Stimulated activated effector memory CD8-positive, alpha-beta T cell treated with anti-CD3 and anti-CD28 coated beads, Interleukin-12 subunit alpha, Interleukin-12 subunit beta, amount 100 ng/mL, for 72 hours (primary cell): ENCODE data around the gene ADGRF5.

Source experiments
- ATAC-seq: fragments of 150-1000 bp; cut with Tn5 transposase; 2 replicates; pipeline ENCODE4 v1.10.0; 2021
- DNase-seq, 2 donors: peaks; one replicate each; pipeline ENCODE4 v3.0.0; 2021 to 2022; ENCODE audit warnings: low spot score in 2 of 2
- H3K27ac Mint-ChIP-seq: one replicate; pipeline ENCODE4 v1.8.0; 2022; ENCODE audit warnings: mild to moderate bottlenecking, mixed read lengths
- H3K36me3 Mint-ChIP-seq: one replicate; pipeline ENCODE4 v1.8.0; 2022; ENCODE audit warnings: mild to moderate bottlenecking, mixed read lengths
- H3K4me1 Mint-ChIP-seq: one replicate; pipeline ENCODE4 v1.8.0; 2022; ENCODE audit warnings: mixed read lengths
- H3K4me3 Mint-ChIP-seq: one replicate; pipeline ENCODE4 v1.8.0; 2022; ENCODE audit warnings: mild to moderate bottlenecking, mixed read lengths
- H3K9me3 Mint-ChIP-seq: one replicate; pipeline ENCODE4 v1.8.0; 2022; ENCODE audit warnings: mixed read lengths

The ADGRF5 gene

DNA sequence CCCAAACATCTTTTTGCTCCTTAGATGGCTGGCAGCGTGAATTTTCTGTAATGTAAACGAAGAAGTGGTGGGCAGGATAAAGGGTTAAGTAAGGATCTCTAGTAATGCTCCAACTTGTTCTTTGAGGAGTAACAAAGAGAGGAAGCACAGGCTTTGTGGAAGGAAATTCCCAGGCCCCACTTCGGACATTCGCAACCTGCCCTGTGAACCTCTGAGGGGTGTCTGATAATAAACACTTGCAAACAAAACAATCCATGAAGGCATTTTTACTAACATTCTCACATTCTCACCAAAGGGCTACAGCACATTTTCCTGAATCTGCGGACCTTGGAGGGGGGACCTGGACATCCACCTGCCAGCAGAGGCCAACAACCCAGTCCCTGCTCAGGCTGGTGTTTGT lies 25.8 kb upstream of the ADGRF5 start:
- H3K36me3 Mint-ChIP-seq: no peaks in the 10 kb centered on the region
- H3K9me3 Mint-ChIP-seq: no peaks in the 10 kb centered on the region
- DNase-seq (no peak), ATAC-seq (no peak)
- H3K27ac Mint-ChIP-seq: no peak overlapping the region
- no peak overlapping the region for H3K4me3 Mint-ChIP-seq
- H3K4me1 Mint-ChIP-seq: no peaks in the 10 kb centered on the region

DNA sequence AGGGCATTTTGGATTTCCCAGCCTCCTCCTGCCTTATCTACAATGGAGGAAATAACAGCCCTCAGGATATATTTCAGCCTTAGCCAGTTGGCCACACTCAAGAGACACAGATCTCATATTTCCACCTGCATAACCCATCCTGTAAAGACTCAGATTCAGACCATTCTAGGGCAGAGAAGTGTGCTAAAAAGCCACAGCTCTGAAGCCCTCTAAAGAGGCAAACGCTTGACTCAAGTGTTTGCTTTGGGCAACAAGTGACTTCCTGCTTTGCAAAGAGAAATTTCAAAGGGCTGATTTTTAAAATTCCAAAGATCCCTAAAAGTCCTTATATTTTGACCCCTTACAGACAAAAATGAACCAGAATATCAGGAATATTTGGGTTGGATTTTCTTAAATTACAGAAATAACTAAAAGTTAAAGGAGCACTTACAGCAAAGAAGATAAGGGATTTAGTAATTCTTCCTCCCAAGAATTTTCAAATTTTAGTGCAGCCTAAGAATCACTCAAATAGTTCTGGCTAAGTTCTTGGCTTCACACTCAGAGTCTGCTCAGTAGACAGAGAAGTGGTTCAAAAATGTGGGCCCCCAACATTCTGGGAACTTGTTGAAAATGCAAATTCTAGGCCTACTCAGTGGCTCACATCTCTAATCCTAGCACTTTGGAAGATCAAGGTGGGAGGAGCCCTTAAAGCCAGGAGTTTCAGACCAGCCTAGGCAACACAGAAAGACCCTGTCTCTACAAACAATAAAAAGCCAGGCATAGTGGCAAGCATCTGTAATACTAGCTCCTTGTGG lies 18.9 kb upstream of the ADGRF5 start:
- no peaks in the 10 kb centered on the region for H3K9me3 Mint-ChIP-seq
- H3K4me3 Mint-ChIP-seq: no peak overlapping the region
- DNase-seq (no peak), ATAC-seq (no peak)
- no peaks in the 10 kb centered on the region for H3K4me1 Mint-ChIP-seq
- no peak overlapping the region for H3K27ac Mint-ChIP-seq
- no peaks in the 10 kb centered on the region for H3K36me3 Mint-ChIP-seq

DNA sequence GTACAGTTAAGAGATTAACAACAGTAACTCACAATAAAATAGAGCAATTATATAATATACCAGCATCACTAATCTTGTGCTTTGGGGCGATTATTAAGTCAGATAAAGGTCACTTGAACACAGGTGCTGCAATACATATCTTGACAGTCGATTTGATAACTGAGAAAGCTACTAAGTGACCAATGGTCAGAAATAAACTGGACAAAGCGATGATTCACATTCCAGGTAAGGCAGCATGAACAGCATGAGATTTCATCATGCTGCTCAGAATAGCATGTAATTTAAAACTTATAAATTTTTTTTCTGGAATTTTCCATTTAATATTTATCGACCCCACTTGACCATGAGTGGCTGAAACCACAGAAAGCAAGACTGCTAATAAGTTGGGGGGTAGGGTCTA lies 15.9 kb upstream of the ADGRF5 start:
- H3K9me3 Mint-ChIP-seq: no peaks in the 10 kb centered on the region
- ATAC-seq (no peak), DNase-seq (no peak)
- H3K27ac Mint-ChIP-seq: no peak overlapping the region
- no peaks in the 10 kb centered on the region for H3K36me3 Mint-ChIP-seq
- H3K4me3 Mint-ChIP-seq: no peak overlapping the region
- no peaks in the 10 kb centered on the region for H3K4me1 Mint-ChIP-seq

DNA sequence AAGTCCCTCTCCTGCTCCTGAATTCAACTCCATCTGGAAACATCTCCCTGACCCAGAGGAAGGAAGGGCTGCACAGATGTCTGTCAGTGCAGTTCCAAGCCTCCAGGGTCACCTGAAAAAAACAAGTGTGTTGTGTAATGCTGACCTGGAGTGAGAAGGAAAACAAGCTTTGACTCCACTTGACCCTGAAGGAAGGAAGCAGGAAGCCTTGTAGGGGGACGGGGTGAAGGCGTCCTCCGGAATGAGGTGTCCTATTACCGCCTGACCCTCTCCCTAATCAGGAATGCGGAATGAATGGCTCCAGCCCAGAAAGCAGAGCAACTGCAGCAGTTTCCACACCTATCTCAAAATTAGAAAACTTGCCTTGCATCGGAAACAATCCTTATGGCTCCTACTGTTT lies 13.9 kb upstream of the ADGRF5 start:
- Mint-ChIP-seq H3K9me3 (no peaks in the 10 kb centered on the region), H3K36me3 (no peaks in the 10 kb centered on the region), H3K4me3 (no peak overlapping the region), H3K27ac (no peak overlapping the region), H3K4me1 (no peaks in the 10 kb centered on the region)
- DNase-seq (no peak), ATAC-seq (no peak)

DNA sequence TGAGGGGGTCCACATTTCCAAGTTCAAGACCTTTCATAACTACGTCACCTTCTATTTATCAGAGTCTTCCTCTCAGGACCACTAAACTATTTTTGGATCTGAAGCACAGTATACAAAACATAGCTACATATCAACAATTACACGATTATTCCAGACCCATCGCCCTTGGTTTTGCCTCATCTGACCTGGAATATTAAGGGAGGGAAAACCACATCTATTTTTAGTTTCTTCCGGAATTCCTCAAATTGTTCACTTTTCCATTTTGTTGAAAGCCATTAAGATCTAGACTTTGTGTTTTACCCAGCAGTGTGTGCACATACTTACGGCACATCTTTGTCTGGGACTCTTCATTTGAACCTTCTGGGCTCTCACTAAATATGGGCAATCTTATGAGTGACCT lies 12.0 kb upstream of the ADGRF5 start:
- Mint-ChIP-seq H3K9me3 (no peaks in the 10 kb centered on the region), H3K36me3 (no peaks in the 10 kb centered on the region), H3K4me3 (no peak overlapping the region), H3K4me1 (no peaks in the 10 kb centered on the region), H3K27ac (no peak overlapping the region)
- DNase-seq (no peak), ATAC-seq (no peak)

DNA sequence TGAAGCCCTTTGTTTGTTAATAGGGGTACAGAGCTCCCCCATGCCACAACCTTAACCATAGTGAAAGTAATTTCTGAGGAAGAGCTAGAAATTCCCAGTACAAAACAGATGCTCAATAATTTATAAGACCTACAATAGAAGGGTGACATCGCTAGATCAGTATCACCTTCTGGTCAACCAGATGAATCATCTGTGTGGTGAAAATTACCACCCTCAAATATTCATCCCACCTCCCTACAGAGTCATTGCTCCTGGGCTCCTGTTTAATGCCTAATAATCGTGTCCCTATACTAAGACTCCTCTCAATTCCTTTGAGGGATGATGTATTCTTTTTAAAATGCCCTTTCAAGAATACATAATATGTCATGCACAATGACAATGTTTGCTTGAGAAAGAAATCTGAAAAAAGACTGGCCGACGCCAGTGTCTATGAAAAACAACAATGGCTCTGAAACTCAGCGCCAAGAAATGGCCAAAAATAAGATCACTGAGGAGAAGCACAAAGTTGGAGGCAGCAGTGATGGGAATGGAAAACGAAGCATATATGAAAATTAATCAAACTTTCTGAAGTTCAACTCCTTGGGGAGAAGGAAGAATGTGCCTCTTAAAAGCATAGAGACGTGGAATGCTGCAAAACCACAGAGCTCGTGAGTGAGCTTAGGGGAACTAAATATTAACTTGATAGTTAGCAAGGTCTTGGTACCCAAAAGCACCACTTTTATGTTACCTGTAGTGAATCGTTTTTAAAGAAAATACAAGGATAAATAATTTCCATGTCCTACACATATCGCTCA lies 11.0 kb upstream of the ADGRF5 start:
- H3K4me1 Mint-ChIP-seq: no peaks in the 10 kb centered on the region
- DNase-seq: no peak
- no peak for ATAC-seq
- H3K36me3 Mint-ChIP-seq: no peaks in the 10 kb centered on the region
- no peak overlapping the region for H3K4me3 Mint-ChIP-seq
- H3K9me3 Mint-ChIP-seq: no peaks in the 10 kb centered on the region
- no peak overlapping the region for H3K27ac Mint-ChIP-seq

DNA sequence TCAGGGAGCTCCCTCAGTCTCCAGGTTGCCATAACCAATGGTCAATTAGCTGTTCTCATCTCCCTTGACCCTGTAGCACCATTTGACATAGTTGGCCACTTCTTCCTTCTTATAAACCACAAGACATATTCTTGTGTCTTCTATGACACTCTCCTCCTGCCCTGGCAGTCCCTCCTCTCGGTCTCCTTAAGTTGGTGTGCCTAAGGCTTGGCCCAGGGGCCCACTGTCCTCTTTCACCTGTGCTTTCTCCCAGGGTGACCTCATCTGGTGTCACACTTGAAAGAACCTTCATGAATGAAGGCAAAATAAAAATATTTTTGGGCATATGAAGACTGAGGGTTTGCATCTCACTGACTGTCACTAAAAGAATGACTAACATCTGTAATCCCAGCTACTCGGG lies 9.7 kb upstream of the ADGRF5 start:
- ATAC-seq: no peak
- no peaks in the 10 kb centered on the region for H3K4me1 Mint-ChIP-seq
- no peak for DNase-seq
- H3K4me3 Mint-ChIP-seq: no peak overlapping the region
- no peaks in the 10 kb centered on the region for H3K36me3 Mint-ChIP-seq
- H3K9me3 Mint-ChIP-seq: no peaks in the 10 kb centered on the region
- no peak overlapping the region for H3K27ac Mint-ChIP-seq

DNA sequence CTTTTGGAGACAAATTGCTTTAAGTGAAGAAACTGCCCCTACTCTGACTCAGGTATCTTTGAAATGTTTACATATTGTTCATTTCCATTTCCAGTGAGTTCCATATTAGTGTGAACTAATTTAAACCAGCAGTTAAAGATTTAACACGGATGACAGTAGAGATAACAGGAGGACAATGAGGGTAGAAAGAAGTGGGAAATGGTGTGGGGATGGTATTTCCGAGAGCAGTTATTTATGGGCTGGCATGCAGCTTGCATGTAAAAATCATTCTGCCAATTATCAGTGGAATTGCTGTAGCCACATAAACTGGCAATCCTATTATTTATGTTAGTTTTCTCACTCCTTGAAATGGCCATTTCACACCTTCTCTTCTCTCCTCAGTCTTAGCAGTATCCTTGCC lies 8.6 kb upstream of the ADGRF5 start:
- Mint-ChIP-seq H3K27ac (no peak overlapping the region), H3K4me1 (no peaks in the 10 kb centered on the region), H3K4me3 (no peak overlapping the region), H3K9me3 (no peaks in the 10 kb centered on the region), H3K36me3 (no peaks in the 10 kb centered on the region)
- ATAC-seq (no peak), DNase-seq (no peak)

DNA sequence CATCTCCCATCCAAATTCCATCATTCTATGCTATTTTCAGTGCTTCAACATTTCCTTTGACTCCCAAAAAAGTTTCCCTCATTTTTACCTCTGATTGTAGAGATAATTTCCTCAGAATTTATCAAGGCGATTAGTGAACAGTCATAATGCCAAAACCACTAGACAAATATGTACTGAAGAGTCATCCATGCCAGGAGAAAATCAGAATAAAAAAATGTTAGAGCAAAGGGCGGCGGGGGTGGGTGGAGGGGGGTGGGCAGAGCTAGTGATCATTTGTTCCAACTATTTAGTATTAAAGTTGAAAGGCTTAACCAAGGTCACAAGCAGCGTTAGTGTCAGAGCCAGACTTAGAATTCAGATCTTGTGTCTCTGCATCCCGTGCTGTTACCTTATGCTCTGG lies 5.3 kb upstream of the ADGRF5 start:
- no peaks in the 10 kb centered on the region for H3K4me1 Mint-ChIP-seq
- DNase-seq: no peak
- no peak overlapping the region for H3K27ac Mint-ChIP-seq
- no peaks in the 10 kb centered on the region for H3K36me3 Mint-ChIP-seq
- no peak overlapping the region for H3K4me3 Mint-ChIP-seq
- peaks cover 2% of the 10 kb centered on the region for H3K9me3 Mint-ChIP-seq
- ATAC-seq: no peak

DNA sequence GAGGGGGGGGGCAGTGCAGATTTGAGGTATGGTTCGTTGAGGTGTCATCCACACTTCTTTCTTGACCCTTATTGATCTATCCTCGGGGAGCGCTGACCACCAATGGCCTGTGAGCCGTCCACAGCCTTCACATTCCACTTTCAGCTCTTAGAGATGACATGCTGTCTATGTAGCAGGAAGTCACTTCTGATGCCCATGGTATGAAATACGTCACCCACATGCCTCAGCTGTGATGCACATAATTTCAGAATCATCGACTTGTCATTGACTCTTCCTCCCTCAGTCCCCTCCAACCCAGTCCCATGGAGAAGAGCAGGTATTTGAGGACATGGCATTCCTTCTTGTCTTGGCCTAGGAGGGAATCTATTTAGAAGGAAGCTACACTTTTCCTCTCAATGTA lies 4.7 kb upstream of the ADGRF5 start:
- Mint-ChIP-seq H3K4me1 (no peaks in the 10 kb centered on the region), H3K4me3 (no peak overlapping the region), H3K9me3 (peaks cover 2% of the 10 kb centered on the region), H3K36me3 (no peaks in the 10 kb centered on the region), H3K27ac (no peak overlapping the region)
- DNase-seq (no peak), ATAC-seq (no peak)

DNA sequence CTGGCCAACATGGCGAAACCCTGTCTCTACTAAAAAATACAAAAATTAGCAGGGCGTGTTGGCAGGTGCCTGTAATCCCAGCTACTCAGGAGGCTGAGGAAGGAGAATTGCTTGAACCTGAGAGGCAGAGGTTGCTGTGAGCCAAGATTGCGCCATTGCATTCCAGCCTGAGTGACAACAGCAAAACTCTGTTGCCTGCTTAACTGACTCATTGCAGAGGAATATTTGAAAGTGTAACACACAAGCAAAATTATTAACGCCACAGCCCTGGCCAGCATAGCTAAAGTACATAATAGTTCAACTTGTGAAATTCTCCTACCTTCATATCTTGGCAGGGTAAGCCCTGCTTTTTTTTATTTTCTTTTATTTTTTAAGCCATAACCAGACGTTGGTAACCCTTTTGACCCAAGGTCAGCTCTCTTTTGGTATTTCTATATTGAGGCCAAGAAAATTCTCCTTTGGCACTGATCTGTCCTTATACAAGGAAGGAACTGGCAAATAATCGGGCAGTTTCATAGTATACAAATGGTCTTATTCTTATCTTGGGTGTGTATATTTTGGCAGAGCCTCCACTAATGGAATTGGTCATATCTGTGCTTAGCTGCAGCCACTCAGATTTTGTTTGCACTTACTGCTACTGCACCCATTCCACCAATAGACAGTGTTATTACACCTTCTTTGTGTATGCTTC lies 4.0 kb upstream of the ADGRF5 start:
- ATAC-seq (no peak), DNase-seq (no peak)
- Mint-ChIP-seq H3K36me3 (no peaks in the 10 kb centered on the region), H3K27ac (no peak overlapping the region), H3K4me3 (no peak overlapping the region), H3K4me1 (no peaks in the 10 kb centered on the region), H3K9me3 (peaks cover 2% of the 10 kb centered on the region)

DNA sequence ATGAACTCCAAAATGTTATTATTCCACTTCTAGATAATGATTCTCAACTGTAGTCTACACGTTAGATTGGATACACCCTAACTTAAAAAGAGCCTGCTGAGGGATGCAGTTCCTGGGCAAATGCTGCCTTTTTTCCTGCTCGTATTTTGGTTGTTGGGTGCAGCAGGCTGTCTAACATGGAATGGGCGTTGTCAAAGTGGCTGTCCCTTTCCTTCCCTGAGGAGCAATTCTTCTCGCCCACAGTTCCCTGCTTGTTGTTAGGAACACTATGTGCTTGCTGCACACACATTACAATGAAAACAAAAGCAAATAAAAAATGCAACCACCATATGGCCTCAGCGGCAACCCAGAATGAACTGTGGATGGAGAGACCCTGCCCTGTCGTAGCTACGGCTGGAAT lies 1.7 kb upstream of the ADGRF5 start:
- H3K4me1 Mint-ChIP-seq: no peaks in the 10 kb centered on the region
- DNase-seq: no peak
- no peak overlapping the region for H3K4me3 Mint-ChIP-seq
- no peak for ATAC-seq
- no peaks in the 10 kb centered on the region for H3K36me3 Mint-ChIP-seq
- peaks cover 2% of the 10 kb centered on the region for H3K9me3 Mint-ChIP-seq
- H3K27ac Mint-ChIP-seq: no peak overlapping the region

DNA sequence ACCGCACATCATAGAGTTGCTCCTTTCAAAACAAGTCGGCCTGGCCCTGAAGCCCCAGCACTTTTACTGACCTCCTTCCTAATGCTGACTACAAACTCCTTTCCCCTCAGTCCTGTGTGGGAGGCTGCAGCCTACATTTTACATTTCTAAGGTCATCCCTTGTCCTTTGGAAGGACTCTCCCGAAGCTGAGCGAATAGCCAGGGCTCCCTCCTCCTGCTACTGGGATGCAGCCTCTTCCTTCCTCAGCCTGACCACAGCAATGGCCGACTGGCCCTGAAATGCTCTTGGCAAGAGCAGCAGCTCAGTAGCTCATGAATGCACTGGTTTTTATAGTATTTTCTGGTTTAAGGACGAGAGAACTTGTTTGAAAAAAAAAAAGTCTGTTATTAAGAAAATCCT lies 679 bp downstream of the ADGRF5 start:
- Mint-ChIP-seq H3K4me3 (no peak overlapping the region), H3K9me3 (peaks cover 2% of the 10 kb centered on the region), H3K4me1 (no peaks in the 10 kb centered on the region), H3K36me3 (no peaks in the 10 kb centered on the region), H3K27ac (no peak overlapping the region)
- no peak for DNase-seq
- no peak for ATAC-seq

DNA sequence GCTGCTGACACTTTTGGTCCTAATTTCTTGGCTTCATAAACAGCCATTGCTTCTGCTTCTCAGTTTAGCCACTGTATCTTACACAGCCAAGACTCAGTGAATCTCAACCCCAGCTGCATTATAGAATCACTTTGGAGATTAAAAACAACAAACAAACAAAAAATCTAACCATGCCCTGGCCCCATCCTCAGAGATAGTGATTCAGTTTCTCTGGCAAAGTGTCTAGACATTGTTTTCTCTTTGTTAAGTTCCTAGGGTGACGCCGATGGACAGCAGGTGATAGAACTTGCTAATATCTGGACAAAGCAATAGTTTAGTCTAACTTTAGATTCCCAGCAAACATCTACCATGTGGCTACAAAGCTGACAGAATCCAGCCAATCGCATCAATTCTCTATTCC lies 2.9 kb downstream of the ADGRF5 start:
- DNase-seq: no peak
- H3K4me1 Mint-ChIP-seq: no peaks in the 10 kb centered on the region
- no peaks in the 10 kb centered on the region for H3K36me3 Mint-ChIP-seq
- H3K27ac Mint-ChIP-seq: no peak overlapping the region
- ATAC-seq: no peak
- no peaks in the 10 kb centered on the region for H3K9me3 Mint-ChIP-seq
- H3K4me3 Mint-ChIP-seq: no peak overlapping the region

DNA sequence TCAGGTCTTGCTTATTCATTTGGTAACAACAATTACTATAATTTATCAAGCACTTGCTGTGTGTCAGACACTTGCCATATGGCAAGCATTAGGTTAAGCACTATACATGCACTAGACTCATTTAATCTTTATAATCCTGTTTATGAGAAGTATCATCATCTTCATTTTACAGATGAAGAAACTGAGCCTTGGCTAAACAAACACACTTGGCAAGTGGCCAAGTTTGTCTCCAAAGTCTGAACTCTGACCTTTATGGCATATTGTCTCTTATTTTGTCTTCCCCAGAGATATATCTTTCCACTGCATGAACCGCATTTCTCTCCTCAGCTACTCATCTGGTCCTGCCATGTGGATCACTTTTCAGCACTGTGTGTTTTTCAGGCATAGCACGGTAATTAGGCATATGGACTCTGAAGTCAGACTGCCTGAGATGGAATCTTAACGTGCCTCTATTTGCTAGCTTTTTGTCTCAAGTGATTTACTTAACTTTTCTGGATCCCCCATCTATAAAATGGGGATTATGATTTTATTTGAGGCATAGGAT lies 4.7 kb downstream of the ADGRF5 start:
- H3K4me1 Mint-ChIP-seq: no peaks in the 10 kb centered on the region
- no peaks in the 10 kb centered on the region for H3K36me3 Mint-ChIP-seq
- DNase-seq (no peak), ATAC-seq (no peak)
- no peak overlapping the region for H3K27ac Mint-ChIP-seq
- H3K9me3 Mint-ChIP-seq: no peaks in the 10 kb centered on the region
- H3K4me3 Mint-ChIP-seq: no peak overlapping the region

DNA sequence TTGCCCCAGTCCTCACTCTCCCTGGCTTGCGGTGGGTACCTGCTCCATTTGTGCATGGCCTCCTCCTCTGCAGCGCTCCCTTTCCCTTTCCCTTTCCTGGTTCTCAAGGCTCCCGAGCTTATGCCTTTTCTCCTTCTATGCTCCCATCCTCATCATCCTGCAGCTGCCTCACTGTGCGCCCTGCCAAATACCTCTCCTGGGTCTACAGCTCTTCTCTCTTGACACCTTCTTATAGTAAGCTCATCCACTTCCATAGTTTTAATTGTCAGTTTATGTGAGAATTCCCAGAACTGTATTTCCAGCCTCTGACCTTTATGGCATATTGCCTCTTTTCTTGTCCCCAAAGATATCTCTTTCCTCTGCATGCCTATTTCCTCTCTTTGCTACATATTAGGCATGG lies 5.9 kb downstream of the ADGRF5 start:
- ATAC-seq (no peak), DNase-seq (no peak)
- H3K36me3 Mint-ChIP-seq: no peaks in the 10 kb centered on the region
- H3K27ac Mint-ChIP-seq: no peak overlapping the region
- H3K9me3 Mint-ChIP-seq: no peaks in the 10 kb centered on the region
- no peak overlapping the region for H3K4me3 Mint-ChIP-seq
- no peaks in the 10 kb centered on the region for H3K4me1 Mint-ChIP-seq
